ENCODE data around the gene UBE2E1.
"Not testable (repeated sequence)": the region's sequence is repeated elsewhere in the genome, so short reads cannot be mapped to it uniquely, and the experiment has no call there.

The UBE2E1 gene

GRCh38 chr3:23880703-23881339 is 75.1 kb downstream of the UBE2E1 start:
- TF ChIP-seq, protein P1, sequence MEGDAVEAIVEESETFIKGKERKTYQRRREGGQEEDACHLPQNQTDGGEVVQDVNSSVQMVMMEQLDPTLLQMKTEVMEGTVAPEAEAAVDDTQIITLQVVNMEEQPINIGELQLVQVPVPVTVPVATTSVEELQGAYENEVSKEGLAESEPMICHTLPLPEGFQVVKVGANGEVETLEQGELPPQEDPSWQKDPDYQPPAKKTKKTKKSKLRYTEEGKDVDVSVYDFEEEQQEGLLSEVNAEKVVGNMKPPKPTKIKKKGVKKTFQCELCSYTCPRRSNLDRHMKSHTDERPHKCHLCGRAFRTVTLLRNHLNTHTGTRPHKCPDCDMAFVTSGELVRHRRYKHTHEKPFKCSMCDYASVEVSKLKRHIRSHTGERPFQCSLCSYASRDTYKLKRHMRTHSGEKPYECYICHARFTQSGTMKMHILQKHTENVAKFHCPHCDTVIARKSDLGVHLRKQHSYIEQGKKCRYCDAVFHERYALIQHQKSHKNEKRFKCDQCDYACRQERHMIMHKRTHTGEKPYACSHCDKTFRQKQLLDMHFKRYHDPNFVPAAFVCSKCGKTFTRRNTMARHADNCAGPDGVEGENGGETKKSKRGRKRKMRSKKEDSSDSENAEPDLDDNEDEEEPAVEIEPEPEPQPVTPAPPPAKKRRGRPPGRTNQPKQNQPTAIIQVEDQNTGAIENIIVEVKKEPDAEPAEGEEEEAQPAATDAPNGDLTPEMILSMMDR (conservative IDR thresholded peaks at IDR 0.05; ENCODE audit: low read length) = no peak
- DNase-seq (ENCODE audit: low read depth) = no peak

GRCh38 chr3:23881993-23882392 is 76.2 kb downstream of the UBE2E1 start:
- H3K4me3 ChIP-seq (ENCODE audit: low read length); DNase-seq (ENCODE audit: low read depth): not testable (repeated sequence)

More at GRCh38 chr3:23880703-23881339, 75.1 kb downstream of the UBE2E1 start:
- no peak overlapping the region for H3K4me3 ChIP-seq (ENCODE audit: low read length)

DNA sequence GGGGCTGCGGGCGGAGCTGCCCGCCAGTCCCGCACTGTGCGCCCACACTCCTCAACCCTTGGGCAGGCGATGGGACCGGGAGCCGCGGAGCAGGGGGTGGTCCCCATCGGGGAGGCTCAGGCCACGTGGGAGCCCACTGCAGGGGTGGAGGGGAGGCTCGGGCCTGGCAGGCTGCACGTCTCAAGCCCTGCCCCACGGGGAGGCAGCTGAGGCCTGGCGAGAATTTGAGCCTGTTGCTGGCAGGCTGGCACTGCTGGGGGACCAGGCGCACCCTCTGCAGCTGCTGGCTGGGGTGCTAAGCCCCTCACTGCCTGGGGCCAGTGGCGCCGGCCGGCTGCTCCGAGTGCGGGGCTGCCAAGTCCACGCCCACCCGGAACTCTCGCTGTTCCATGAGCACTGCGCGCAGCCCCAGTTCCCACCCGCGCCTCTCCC is 76.7 kb downstream of the UBE2E1 start:
- no peak for DNase-seq (ENCODE audit: low read depth)
- no peak overlapping the region for H3K4me3 ChIP-seq (ENCODE audit: low read length)
- TF ChIP-seq, protein P1 (conservative IDR thresholded peaks at IDR 0.05; ENCODE audit: low read length) = no peak

GRCh38 chr3:23884481-23884880 is 78.7 kb downstream of the UBE2E1 start:
- H3K4me3 ChIP-seq (ENCODE audit: low read length) = no peak overlapping the region
- TF ChIP-seq, protein P1 (conservative IDR thresholded peaks at IDR 0.05; ENCODE audit: low read length) = 0 out of 2 replicates have a peak, but pooled peaks have one; percentile 8
- DNase-seq (ENCODE audit: low read depth) = peak; percentile 3

GRCh38 chr3:23885210-23885609 is 79.5 kb downstream of the UBE2E1 start:
- DNase-seq (ENCODE audit: low read depth) = no peak
- TF ChIP-seq, protein P1 (conservative IDR thresholded peaks at IDR 0.05; ENCODE audit: low read length) = no peak
- no peak overlapping the region for H3K4me3 ChIP-seq (ENCODE audit: low read length)

DNA sequence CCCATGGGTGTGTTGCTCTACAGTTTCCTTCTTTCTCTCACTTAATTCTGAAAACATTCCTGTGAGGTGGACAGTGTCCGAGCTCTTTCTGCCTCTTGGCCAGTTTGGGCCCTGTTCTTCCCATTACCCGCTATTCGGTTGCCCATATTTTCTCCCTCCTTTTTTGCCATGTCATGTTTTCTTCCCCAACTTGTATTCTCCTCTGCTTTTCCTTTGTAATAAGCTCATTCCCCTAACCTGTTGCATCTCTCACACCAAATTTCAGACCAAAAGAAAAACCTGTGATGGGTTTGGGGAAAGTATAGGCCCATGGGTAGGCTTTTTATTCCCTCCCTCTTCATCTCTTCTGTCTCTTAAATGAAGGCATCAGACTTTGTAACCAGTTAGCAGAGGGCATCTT is 80.6 kb downstream of the UBE2E1 start:
- H3K4me3 ChIP-seq (ENCODE audit: low read length) = no peak overlapping the region
- TF ChIP-seq, protein P1 (conservative IDR thresholded peaks at IDR 0.05; ENCODE audit: low read length) = no peak
- no peak for DNase-seq (ENCODE audit: low read depth)

- H3K4me3 ChIP-seq (ENCODE audit: low read length) = no peak overlapping the region
- TF ChIP-seq, protein P1 (conservative IDR thresholded peaks at IDR 0.05; ENCODE audit: low read length) = peak; percentile 89
- DNase-seq (ENCODE audit: low read depth) = peak; percentile 56
Observed at GRCh38 chr3:23888617-23889228, 83.0 kb downstream of the UBE2E1 start.

All from AG10803 (cell line).